Endothelial cell of umbilical vein (primary cell): ENCODE measurements around the gene PCDH9. TPM values are rescaled to one million over a fixed set of nuclear protein-coding genes. Genes with fewer than 3 reads are reported as not detected.

Experiments used
- BruUV-seq: library from RNA; stranded (reverse); fragments of 400-500 nt; replicated peaks from 2 replicates; lab custom pipeline; 2021; lab: Mats Ljungman, UMichigan
- CTCF ChIA-PET: fragments of 300-600, 350-600 bp; sonication (Branson Sonifier 250); formaldehyde crosslinking; loops from one replicate; lab custom pipeline; 2021; ENCODE audit warnings: antibody characterized with exemption, inconsistent platforms; lab: Charles Lee
- POLR2A ChIA-PET: fragments of 300-600, 350-600 bp; sonication (Branson Sonifier 250); formaldehyde crosslinking; loops from one replicate; lab custom pipeline; 2021; ENCODE audit warnings: antibody characterized with exemption, inconsistent platforms; lab: Charles Lee
- DNase-seq: peaks from one replicate; pipeline ENCODE4 v3.0.0-alpha.2; 2011; ENCODE audit warnings: low read depth, low spot score
- FAIRE-seq: peaks from 2 replicates; lab custom pipeline; 2011; peaks lifted over from hg19 to GRCh38; lab: Jason Lieb, UNC
- H2AFZ ChIP-seq: 2 replicates; pipeline ENCODE4 v1.6.0; 2012; ENCODE audit warnings: low read depth, low read length, control low read depth, inconsistent platforms
- H3K27ac ChIP-seq: 2 replicates; pipeline ENCODE4 v1.5.1; 2011; ENCODE audit warnings: low read depth, mild to moderate bottlenecking, control low read depth, low read length, moderate library complexity; ENCODE audit not compliant: insufficient read depth
- H3K27me3 ChIP-seq, 2 experiments: 2 replicates each; pipeline versions ENCODE4 v1.6.0 to v1.6.1; 2011; ENCODE audit warnings: low read length in 2 of 2, mixed read lengths in 1 of 2; ENCODE audit not compliant: control insufficient read depth in 2 of 2, insufficient read depth in 2 of 2
- H3K36me3 ChIP-seq, 2 experiments: 2 replicates in 1 of 2; 3 replicates in 1 of 2; pipeline ENCODE4 v1.5.1; 2011; ENCODE audit warnings: low read length in 2 of 2, mild to moderate bottlenecking in 1 of 2, moderate library complexity in 1 of 2; ENCODE audit not compliant: control insufficient read depth in 2 of 2, insufficient read depth in 2 of 2; ENCODE audit errors: extremely low read depth in 1 of 2
- H3K4me1 ChIP-seq: 3 replicates; pipeline ENCODE4 v1.5.1; 2011; ENCODE audit warnings: mild to moderate bottlenecking, low read length; ENCODE audit not compliant: control insufficient read depth, insufficient read depth; ENCODE audit errors: extremely low read depth
- H3K4me2 ChIP-seq: 2 replicates; pipeline ENCODE4 v1.6.1; 2011; ENCODE audit warnings: low read length, control low read depth, mixed read lengths; ENCODE audit not compliant: insufficient read depth
- H3K4me3 ChIP-seq, 3 experiments: fragments of 200-600 bp in 1 of 3; sonication (generic), shearing (Covaris generic) in 1 of 3; replicated peaks in 1 of 3; 2 replicates each; pipeline ENCODE4 v1.5.1; 2011 to 2016; ENCODE audit warnings: control low read depth in 3 of 3, low read length in 3 of 3, mild to moderate bottlenecking in 2 of 3, inconsistent platforms in 1 of 3, low read depth in 1 of 3, moderate library complexity in 1 of 3; ENCODE audit not compliant: insufficient read depth in 1 of 3
- H3K79me2 ChIP-seq: 2 replicates; pipeline ENCODE4 v1.6.0; 2012; ENCODE audit warnings: low read length, inconsistent platforms; ENCODE audit not compliant: control insufficient read depth, insufficient read depth
- H3K9ac ChIP-seq: replicated peaks from 2 replicates; pipeline ENCODE3; 2011; ENCODE audit warnings: low read length, control low read depth; ENCODE audit not compliant: insufficient read depth; ENCODE audit errors: extremely low read depth
- H3K9me1 ChIP-seq: replicated peaks from 3 replicates; pipeline ENCODE4 v1.6.0; 2011; ENCODE audit warnings: mild to moderate bottlenecking, low read length; ENCODE audit not compliant: control insufficient read depth, insufficient read depth; ENCODE audit errors: extremely low read depth
- H3K9me3 ChIP-seq: replicated peaks from 2 replicates; pipeline ENCODE4 v1.5.1; 2012; ENCODE audit warnings: low read length, inconsistent platforms; ENCODE audit not compliant: control insufficient read depth, insufficient read depth
- H4K20me1 ChIP-seq: replicated peaks from 2 replicates; pipeline ENCODE3; 2011; ENCODE audit warnings: mild to moderate bottlenecking, low read length; ENCODE audit not compliant: control insufficient read depth, insufficient read depth; ENCODE audit errors: extremely low read depth
- EZH2 ChIP-seq: IDR thresholded peaks from 2 replicates; pipeline ENCODE4 v1.6.1; 2012; ENCODE audit warnings: borderline replicate concordance, low read depth, mild to moderate bottlenecking, moderate library complexity, low read length, inconsistent platforms; ENCODE audit not compliant: severe bottlenecking
- JUN ChIP-seq: IDR thresholded peaks from 2 replicates; pipeline ENCODE4 v1.6.1; 2011; ENCODE audit warnings: borderline replicate concordance, low read depth; ENCODE audit not compliant: insufficient read length, insufficient read depth
- MYC ChIP-seq: IDR thresholded peaks from one replicate; pipeline ENCODE4 v1.6.1; 2011; ENCODE audit warnings: mild to moderate bottlenecking, low read depth, low read length
- POLR2AphosphoS5 ChIP-seq: IDR thresholded peaks from 2 replicates; pipeline ENCODE4 v1.6.1; 2012; ENCODE audit warnings: low read depth, mild to moderate bottlenecking, control low read depth, low read length, moderate library complexity; ENCODE audit not compliant: insufficient read depth
- dilution Hi-C: fragments of 300-500 bp; cut with MboI; formaldehyde crosslinking; loops from one replicate; pipeline ENCODE4 v1.15.0; 2019; ENCODE audit warnings: low sequenced_read_pairs; ENCODE audit not compliant: extremely low pct_ligation_motif_present
- intact Hi-C: fragments of 100-400 bp; cut with micrococcal nuclease; formaldehyde crosslinking; loops from one replicate; pipeline ENCODE4 v1.10.0; 2022
- polyA plus RNA-seq, 4 experiments: library from polyadenylated mRNA; depleted of rRNA in 3 of 4; stranded (reverse) in 3 of 4; unstranded in 1 of 4; fragments of >200 nt; gene quantifications; 2 replicates each; pipeline versions ENCODE4 v1.2.1 to v1.2.3, GENCODE V29; 2011 to 2012; ENCODE audit warnings: missing spikeins in 1 of 4
- total RNA-seq: library from RNA; stranded (reverse); gene quantifications from 2 replicates; pipeline ENCODE4 v1.2.3, GENCODE V29; 2021
- TF ChIP-seq, protein P1 (sequence below), 2 donors: IDR thresholded peaks; 1 replicate in 1 of 2; 2 replicates in 1 of 2; pipeline ENCODE4 v1.5.1; 2011; ENCODE audit warnings: low read length in 2 of 2, mild to moderate bottlenecking in 2 of 2, moderate library complexity in 2 of 2, control low read depth in 1 of 2, inconsistent platforms in 1 of 2, low read depth in 1 of 2; ENCODE audit not compliant: insufficient read depth in 1 of 2; ENCODE audit errors: extremely low read depth in 1 of 2

The PCDH9 gene
- total and polyA plus RNA-seq, 2 donors (not counting 3 experiments of a cell fraction or from before 2014, with no cell fraction given) = 1.1 to 5.2 TPM

DNA sequence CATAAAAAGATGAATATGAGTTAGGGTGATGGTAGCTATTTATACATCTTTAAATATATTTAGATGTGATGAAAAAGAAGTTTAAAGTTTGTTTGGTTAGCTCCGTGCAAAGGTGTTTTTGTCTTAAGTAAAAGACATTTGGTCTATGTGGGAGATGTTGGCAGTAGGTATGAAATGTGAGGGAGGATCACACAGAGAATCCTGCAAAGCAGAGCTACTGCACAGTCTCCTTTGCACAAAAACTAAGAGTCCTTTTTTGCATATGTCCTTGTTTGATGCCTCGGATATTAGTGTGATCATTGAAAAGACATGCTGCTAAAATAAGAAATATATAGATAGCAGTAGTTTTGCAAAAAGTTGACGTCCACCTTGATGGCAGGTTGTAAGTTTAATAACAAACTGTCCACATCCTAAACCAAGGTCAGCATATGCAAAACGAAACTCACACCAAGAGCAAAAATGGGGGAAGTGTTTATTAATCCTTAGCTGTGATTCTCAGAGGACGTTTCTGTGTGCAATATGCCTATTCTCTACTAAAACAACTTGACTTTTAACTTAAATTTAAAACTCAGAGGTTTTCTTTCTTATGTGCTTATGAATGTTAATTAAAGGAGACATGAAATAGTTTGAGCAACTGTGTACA lies 870.1 kb downstream of the PCDH9 start:
- no peak overlapping the region for H2AFZ ChIP-seq
- BruUV-seq = no TSS peak
- H4K20me1 ChIP-seq = no peaks in the 10 kb centered on the region
- TF ChIP-seq JUN (no peak), MYC (no peak), EZH2 (no peak), POLR2AphosphoS5 (no peak)
- TF ChIP-seq, protein P1, sequence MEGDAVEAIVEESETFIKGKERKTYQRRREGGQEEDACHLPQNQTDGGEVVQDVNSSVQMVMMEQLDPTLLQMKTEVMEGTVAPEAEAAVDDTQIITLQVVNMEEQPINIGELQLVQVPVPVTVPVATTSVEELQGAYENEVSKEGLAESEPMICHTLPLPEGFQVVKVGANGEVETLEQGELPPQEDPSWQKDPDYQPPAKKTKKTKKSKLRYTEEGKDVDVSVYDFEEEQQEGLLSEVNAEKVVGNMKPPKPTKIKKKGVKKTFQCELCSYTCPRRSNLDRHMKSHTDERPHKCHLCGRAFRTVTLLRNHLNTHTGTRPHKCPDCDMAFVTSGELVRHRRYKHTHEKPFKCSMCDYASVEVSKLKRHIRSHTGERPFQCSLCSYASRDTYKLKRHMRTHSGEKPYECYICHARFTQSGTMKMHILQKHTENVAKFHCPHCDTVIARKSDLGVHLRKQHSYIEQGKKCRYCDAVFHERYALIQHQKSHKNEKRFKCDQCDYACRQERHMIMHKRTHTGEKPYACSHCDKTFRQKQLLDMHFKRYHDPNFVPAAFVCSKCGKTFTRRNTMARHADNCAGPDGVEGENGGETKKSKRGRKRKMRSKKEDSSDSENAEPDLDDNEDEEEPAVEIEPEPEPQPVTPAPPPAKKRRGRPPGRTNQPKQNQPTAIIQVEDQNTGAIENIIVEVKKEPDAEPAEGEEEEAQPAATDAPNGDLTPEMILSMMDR (IDR thresholded peaks at IDR 0.05; ENCODE audit: extremely low read depth in 1 of 2, insufficient read depth in 1 of 2, low read depth in 1 of 2, low read length in 2 of 2) = no peak
- ChIA-PET CTCF (interaction anchor here (1.4 kb wide), 2 partner anchors 139 to 864 kb away, joined by 3 read pairs; no protein-coding TSS in a partner anchor), POLR2A (no interaction called here)
- no peaks in the 10 kb centered on the region for H3K27me3 ChIP-seq
- H3K4me1 ChIP-seq = no peaks in the 10 kb centered on the region
- H3K9ac ChIP-seq = no peak overlapping the region
- no peaks in the 10 kb centered on the region for H3K9me3 ChIP-seq
- H3K4me2 ChIP-seq = no peak overlapping the region
- H3K79me2 ChIP-seq = no peaks in the 10 kb centered on the region
- no peak overlapping the region for H3K27ac ChIP-seq
- no peaks in the 10 kb centered on the region for H3K36me3 ChIP-seq
- no peak for DNase-seq
- intact Hi-C loops (no loop called here), dilution Hi-C loops (no loop called here)
- FAIRE-seq = no peak
- no peaks in the 10 kb centered on the region for H3K9me1 ChIP-seq
- H3K4me3 ChIP-seq = no peak overlapping the region
